Progenitor cell of endocrine pancreas (in vitro differentiated cells): ENCODE results near the gene CDKN1B. TPM values are rescaled to one million over a fixed set of nuclear protein-coding genes. Genes with fewer than 3 reads are reported as not detected.

Experiments used
- DNase-seq: peaks from one replicate; pipeline ENCODE4 v3.0.0; 2021; ENCODE audit warnings: low spot score; ENCODE audit not compliant: unreplicated experiment
- H3K27ac Mint-ChIP-seq: 2 replicates; pipeline ENCODE4 v1.8.0; 2021; ENCODE audit warnings: mild to moderate bottlenecking, moderate library complexity, mixed read lengths
- H3K27me3 Mint-ChIP-seq: 2 replicates; pipeline ENCODE4 v1.8.0; 2021; ENCODE audit warnings: mixed read lengths
- H3K36me3 Mint-ChIP-seq: 2 replicates; pipeline ENCODE4 v1.8.0; 2022; ENCODE audit warnings: mixed read lengths; ENCODE audit not compliant: insufficient read depth
- H3K4me1 Mint-ChIP-seq: 2 replicates; pipeline ENCODE4 v1.8.0; 2021; ENCODE audit warnings: low read depth, mixed read lengths
- H3K4me3 Mint-ChIP-seq: 2 replicates; pipeline ENCODE4 v1.8.0; 2021; ENCODE audit warnings: low read depth, mild to moderate bottlenecking, moderate library complexity, mixed read lengths
- H3K9me3 Mint-ChIP-seq: 2 replicates; pipeline ENCODE4 v1.8.0; 2021; ENCODE audit warnings: low read depth, mixed read lengths
- microRNA-seq: library from miRNA; unstranded; fragments of <30 nt; microRNA quantifications from one replicate; pipeline ENCODE4 v1.1.0, GENCODE V29; 2020; ENCODE audit warnings: borderline number of aligned reads; ENCODE audit not compliant: unreplicated experiment
- total RNA-seq: library from RNA; stranded (reverse); gene quantifications from 2 replicates; pipeline ENCODE4 v1.2.1, GENCODE V29; 2021
- TF ChIP-seq, protein P1 (sequence below): fragments of 200-600 bp; sonication (generic); IDR thresholded peaks from one replicate; pipeline ENCODE4 v1.5.0; 2021; ENCODE audit warnings: antibody characterized with exemption, mild to moderate bottlenecking; ENCODE audit not compliant: unreplicated experiment

CDKN1B gene
- total RNA-seq, 1 donor from 2014 or later: 40.8 TPM

DNA sequence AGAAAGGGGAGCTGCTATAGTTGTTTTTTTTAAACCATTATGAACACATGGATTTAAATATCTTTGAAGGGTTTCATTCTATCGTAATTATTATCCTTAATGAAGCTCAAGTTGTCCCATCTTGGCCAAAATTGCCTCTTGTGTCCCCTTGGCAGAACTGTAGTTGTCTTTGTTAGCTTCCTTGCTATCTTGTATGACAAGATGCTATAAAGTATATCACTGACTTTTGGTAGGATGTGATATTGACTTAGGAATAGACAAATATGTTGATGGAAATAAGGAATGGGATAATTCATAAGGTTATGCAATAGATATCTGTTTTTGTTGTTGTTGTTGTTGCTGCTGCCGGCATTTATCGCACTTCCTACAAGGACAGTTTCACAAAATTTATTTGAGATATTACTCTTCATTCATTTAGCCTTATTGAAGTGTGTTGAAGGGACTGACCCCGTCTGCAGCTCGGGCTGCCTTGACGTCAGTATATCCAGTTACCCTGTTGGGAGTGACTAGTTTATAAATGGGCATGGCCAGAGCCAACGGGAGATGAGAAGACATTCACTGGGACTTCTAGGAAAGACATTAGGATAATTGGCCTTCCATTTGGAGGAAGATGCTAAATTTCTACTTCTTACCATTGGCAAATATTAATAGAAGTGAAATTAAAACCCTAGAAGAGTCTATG is 42.2 kb downstream of the CDKN1B start:
- H3K27me3 Mint-ChIP-seq: no peaks in the 10 kb centered on the region
- H3K27ac Mint-ChIP-seq: no peak overlapping the region
- TF ChIP-seq, protein P1, sequence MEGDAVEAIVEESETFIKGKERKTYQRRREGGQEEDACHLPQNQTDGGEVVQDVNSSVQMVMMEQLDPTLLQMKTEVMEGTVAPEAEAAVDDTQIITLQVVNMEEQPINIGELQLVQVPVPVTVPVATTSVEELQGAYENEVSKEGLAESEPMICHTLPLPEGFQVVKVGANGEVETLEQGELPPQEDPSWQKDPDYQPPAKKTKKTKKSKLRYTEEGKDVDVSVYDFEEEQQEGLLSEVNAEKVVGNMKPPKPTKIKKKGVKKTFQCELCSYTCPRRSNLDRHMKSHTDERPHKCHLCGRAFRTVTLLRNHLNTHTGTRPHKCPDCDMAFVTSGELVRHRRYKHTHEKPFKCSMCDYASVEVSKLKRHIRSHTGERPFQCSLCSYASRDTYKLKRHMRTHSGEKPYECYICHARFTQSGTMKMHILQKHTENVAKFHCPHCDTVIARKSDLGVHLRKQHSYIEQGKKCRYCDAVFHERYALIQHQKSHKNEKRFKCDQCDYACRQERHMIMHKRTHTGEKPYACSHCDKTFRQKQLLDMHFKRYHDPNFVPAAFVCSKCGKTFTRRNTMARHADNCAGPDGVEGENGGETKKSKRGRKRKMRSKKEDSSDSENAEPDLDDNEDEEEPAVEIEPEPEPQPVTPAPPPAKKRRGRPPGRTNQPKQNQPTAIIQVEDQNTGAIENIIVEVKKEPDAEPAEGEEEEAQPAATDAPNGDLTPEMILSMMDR: no peak
- H3K9me3 Mint-ChIP-seq: peaks cover 3% of the 10 kb centered on the region
- no peak for DNase-seq
- H3K4me3 Mint-ChIP-seq: no peak overlapping the region
- no peaks in the 10 kb centered on the region for H3K36me3 Mint-ChIP-seq
- H3K4me1 Mint-ChIP-seq: peaks cover 12% of the 10 kb centered on the region

DNA sequence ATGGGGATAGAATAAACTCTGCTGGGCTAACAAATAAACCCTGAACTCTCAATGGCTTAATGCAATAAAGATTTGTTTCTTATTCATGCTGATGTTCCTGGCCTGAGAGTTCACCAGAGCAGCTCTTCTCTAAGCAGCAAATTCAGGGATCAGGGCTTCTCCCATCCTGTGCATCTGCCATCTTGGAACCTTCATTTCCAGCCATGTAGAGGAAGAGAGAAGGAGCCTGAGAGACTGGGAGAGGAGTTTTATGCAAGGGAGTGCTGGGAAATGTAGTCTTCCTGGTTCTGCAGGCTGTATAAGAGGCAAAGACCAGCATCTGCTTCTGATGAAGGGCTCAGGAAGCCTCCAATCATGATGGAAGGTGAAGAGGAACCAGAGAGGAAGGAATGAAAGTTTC is 47.7 kb downstream of the CDKN1B start:
- no peak for DNase-seq
- Mint-ChIP-seq H3K4me1 (no peaks in the 10 kb centered on the region), H3K27me3 (no peaks in the 10 kb centered on the region), H3K27ac (no peak overlapping the region), H3K9me3 (peaks cover 2% of the 10 kb centered on the region), H3K4me3 (no peak overlapping the region), H3K36me3 (peaks cover under 1% of the 10 kb centered on the region)
- TF ChIP-seq, protein P1: no peak

DNA sequence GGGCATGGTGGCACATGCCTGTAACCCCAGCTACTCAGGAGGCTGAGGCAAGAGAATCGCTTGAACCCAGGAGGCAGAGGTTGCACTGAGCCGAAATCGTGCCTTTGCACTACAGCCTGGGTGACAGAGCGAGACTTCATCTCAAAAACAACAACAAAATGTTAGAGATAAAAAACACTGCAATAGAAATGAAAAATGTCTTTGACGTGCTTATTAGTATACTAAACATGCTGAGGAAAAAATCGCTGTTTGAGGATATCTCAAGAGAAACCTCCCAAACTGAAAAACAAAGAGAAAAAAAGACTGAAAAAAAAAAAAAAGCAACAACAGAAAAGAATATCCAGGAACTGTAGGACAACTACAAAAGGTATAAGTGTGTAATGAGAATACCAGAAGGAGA is 53.1 kb downstream of the CDKN1B start:
- peaks cover 17% of the 10 kb centered on the region for H3K9me3 Mint-ChIP-seq
- peaks cover 6% of the 10 kb centered on the region for H3K36me3 Mint-ChIP-seq
- TF ChIP-seq, protein P1: no peak
- H3K27me3 Mint-ChIP-seq: no peaks in the 10 kb centered on the region
- H3K27ac Mint-ChIP-seq: no peak overlapping the region
- H3K4me3 Mint-ChIP-seq: no peak overlapping the region
- DNase-seq: no peak
- peaks cover 6% of the 10 kb centered on the region for H3K4me1 Mint-ChIP-seq

Small RNA genes within 50 kb of the gene (microRNA-seq; reads per million reads assigned to microRNA genes)
- gene MIR613: not detected

Other genes starting within 250 kb of the CDKN1B start
- 67.5 and 74.6 TPM in 2 replicates for gene DUSP16, start 154.5 kb upstream of the CDKN1B start, total RNA-seq
- gene CREBL2, start 105.5 kb upstream of the CDKN1B start, total RNA-seq: 18.5 and 18.8 TPM in 2 replicates
- 1.2 and 2.0 TPM in 2 replicates for gene GPR19, start 21.2 kb upstream of the CDKN1B start, total RNA-seq
- gene APOLD1, start 68.3 kb downstream of the CDKN1B start, total RNA-seq: 5.3 and 5.4 TPM in 2 replicates
- 115 TPM in 2 replicates for gene DDX47, start 96.0 kb downstream of the CDKN1B start, total RNA-seq
- gene GPRC5A, start 174.2 kb downstream of the CDKN1B start, total RNA-seq: 4.0 and 7.1 TPM in 2 replicates
- gene GPRC5D, start 234.8 kb downstream of the CDKN1B start, total RNA-seq: not detected in 2 replicates